Activated CD8-positive, alpha-beta T cell treated with anti-CD3 and anti-CD28 coated beads for 36 hours (primary cell): ENCODE results near the gene WDSUB1. TPM values are rescaled to one million over a fixed set of nuclear protein-coding genes. Genes with fewer than 3 reads are reported as not detected.

Experiments used
- ATAC-seq: fragments of 200-7000 bp; cut with Tn5 transposase; one replicate; pipeline ENCODE4 v1.10.0; 2021; ENCODE audit warnings: mild to moderate bottlenecking, moderate library complexity
- CTCF ChIA-PET: fragments of 350-600 bp; sonication (Branson Sonifier 250); formaldehyde crosslinking; loops from one replicate; lab custom pipeline; 2021; ENCODE audit warnings: antibody characterized with exemption; lab: Charles Lee
- POLR2A ChIA-PET: fragments of 350-600 bp; sonication (Branson Sonifier 250); formaldehyde crosslinking; loops from one replicate; lab custom pipeline; 2021; ENCODE audit warnings: antibody characterized with exemption; lab: Charles Lee
- DNase-seq: peaks from one replicate; pipeline ENCODE4 v3.0.0-alpha.2; 2020
- H3K27ac Mint-ChIP-seq: one replicate; pipeline ENCODE4 v1.8.0; 2021; ENCODE audit warnings: mild to moderate bottlenecking, mixed read lengths
- H3K27me3 Mint-ChIP-seq: one replicate; pipeline ENCODE4 v1.8.0; 2021; ENCODE audit warnings: mixed read lengths
- H3K36me3 Mint-ChIP-seq: one replicate; pipeline ENCODE4 v1.8.0; 2021; ENCODE audit warnings: low read depth, mixed read lengths
- H3K4me1 Mint-ChIP-seq: one replicate; pipeline ENCODE4 v1.8.0; 2021; ENCODE audit warnings: low read depth, mixed read lengths
- H3K4me3 Mint-ChIP-seq: one replicate; pipeline ENCODE4 v1.8.0; 2021; ENCODE audit warnings: mild to moderate bottlenecking, moderate library complexity, mixed read lengths
- H3K9me3 Mint-ChIP-seq: one replicate; pipeline ENCODE4 v1.8.0; 2021; ENCODE audit warnings: mixed read lengths
- intact Hi-C: fragments of 100-400 bp; cut with micrococcal nuclease; formaldehyde crosslinking; loops from one replicate; pipeline ENCODE4 v1.10.0; 2022
- total RNA-seq, 2 experiments: library from RNA; stranded (reverse); gene quantifications; one replicate each; pipeline ENCODE4 v1.2.3, GENCODE V29; 2021
- TF ChIP-seq, protein P1 (sequence below): fragments of 200-600 bp; IDR thresholded peaks from one replicate; pipeline ENCODE4 v1.8.0; 2022; ENCODE audit warnings: antibody characterized with exemption, mild to moderate bottlenecking

Gene WDSUB1
- total RNA-seq, 2 experiments from 2014 or later = 6.8 to 8.6 TPM

DNA sequence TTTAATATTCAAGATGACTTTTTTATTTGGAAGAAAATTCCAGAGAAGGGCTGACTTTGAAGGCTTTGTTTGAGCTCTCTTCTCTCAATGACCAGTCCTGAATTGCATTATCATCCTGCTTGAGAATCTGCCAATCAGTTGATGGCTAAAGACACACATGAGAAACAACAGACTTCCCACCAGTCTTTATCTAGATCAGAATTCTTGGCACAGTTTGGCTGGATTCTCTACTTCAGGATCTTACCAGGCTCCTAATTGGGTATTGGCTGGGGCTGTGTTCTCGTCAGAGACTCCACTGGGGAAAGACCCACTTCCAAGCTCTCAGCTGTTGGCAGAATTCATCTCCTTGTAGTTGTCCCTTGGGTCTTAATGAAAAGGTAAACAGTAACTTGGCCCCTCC lies 86.0 kb downstream of the WDSUB1 start:
- intact Hi-C loops = no loop called here
- Mint-ChIP-seq H3K9me3 (no peaks in the 10 kb centered on the region), H3K36me3 (no peaks in the 10 kb centered on the region), H3K4me3 (no peak overlapping the region), H3K27me3 (no peaks in the 10 kb centered on the region), H3K4me1 (peaks cover 15% of the 10 kb centered on the region), H3K27ac (no peak overlapping the region)
- CTCF ChIA-PET = interaction anchor here (1.3 kb wide), 1 partner anchor 14 kb away, joined by 4 read pairs; no protein-coding TSS in a partner anchor
- TF ChIP-seq, protein P1, sequence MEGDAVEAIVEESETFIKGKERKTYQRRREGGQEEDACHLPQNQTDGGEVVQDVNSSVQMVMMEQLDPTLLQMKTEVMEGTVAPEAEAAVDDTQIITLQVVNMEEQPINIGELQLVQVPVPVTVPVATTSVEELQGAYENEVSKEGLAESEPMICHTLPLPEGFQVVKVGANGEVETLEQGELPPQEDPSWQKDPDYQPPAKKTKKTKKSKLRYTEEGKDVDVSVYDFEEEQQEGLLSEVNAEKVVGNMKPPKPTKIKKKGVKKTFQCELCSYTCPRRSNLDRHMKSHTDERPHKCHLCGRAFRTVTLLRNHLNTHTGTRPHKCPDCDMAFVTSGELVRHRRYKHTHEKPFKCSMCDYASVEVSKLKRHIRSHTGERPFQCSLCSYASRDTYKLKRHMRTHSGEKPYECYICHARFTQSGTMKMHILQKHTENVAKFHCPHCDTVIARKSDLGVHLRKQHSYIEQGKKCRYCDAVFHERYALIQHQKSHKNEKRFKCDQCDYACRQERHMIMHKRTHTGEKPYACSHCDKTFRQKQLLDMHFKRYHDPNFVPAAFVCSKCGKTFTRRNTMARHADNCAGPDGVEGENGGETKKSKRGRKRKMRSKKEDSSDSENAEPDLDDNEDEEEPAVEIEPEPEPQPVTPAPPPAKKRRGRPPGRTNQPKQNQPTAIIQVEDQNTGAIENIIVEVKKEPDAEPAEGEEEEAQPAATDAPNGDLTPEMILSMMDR = no peak
- ATAC-seq = no peak
- POLR2A ChIA-PET = no interaction called here
- DNase-seq = no peak

- ATAC-seq (no peak), DNase-seq (no peak)
- Mint-ChIP-seq H3K4me1 (peaks cover 15% of the 10 kb centered on the region), H3K9me3 (no peaks in the 10 kb centered on the region), H3K4me3 (no peak overlapping the region), H3K27me3 (no peaks in the 10 kb centered on the region), H3K27ac (no peak overlapping the region), H3K36me3 (no peaks in the 10 kb centered on the region)
- ChIA-PET CTCF (interaction anchor here (1.3 kb wide), 1 partner anchor 14 kb away, joined by 4 read pairs; no protein-coding TSS in a partner anchor), POLR2A (no interaction called here)
- TF ChIP-seq, protein P1 = no peak
- intact Hi-C loops = no loop called here
Measured at GRCh38 chr2:159199761-159200465, 86.6 kb downstream of the WDSUB1 start.

GRCh38 chr2:159199236-159199635 lies 87.3 kb downstream of the WDSUB1 start:
- DNase-seq (no peak), ATAC-seq (no peak)
- Mint-ChIP-seq H3K27me3 (no peaks in the 10 kb centered on the region), H3K4me1 (peaks cover 15% of the 10 kb centered on the region), H3K9me3 (no peaks in the 10 kb centered on the region), H3K4me3 (no peak overlapping the region), H3K36me3 (no peaks in the 10 kb centered on the region), H3K27ac (no peak overlapping the region)
- ChIA-PET POLR2A (no interaction called here), CTCF (no interaction called here)
- intact Hi-C loops = no loop called here
- TF ChIP-seq, protein P1 = no peak

DNA sequence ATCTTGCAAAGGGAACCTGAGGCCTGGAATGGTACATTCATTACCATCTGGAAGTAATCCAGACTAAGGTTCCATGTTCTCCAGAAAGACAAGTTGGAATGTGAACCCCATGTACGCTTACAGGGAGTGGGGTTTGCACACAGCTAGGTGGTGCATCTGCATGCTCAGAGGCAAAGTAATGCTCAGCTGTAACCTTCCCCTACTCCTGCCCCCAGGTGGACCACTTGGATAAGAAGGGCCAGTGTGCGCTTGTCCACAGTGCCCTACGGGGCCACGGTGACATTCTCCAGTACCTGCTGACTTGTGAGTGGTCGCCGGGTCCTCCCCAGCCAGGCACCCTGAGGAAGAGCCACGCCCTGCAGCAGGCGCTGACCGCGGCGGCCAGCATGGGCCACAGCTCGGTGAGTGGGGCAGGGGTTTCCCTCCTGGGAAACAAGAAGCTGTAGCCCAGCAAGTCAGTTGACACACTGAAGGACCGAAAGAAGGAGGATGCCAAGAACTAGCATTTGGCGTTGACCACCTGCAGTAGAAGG lies 90.0 kb downstream of the WDSUB1 start:
- Mint-ChIP-seq H3K9me3 (no peaks in the 10 kb centered on the region), H3K36me3 (no peaks in the 10 kb centered on the region), H3K4me1 (peaks cover 10% of the 10 kb centered on the region), H3K27me3 (no peaks in the 10 kb centered on the region), H3K27ac (no peak overlapping the region), H3K4me3 (no peak overlapping the region)
- ChIA-PET POLR2A (interaction anchor here (0.8 kb wide), 1 partner anchor 10 kb away, joined by 3 read pairs; no protein-coding TSS in a partner anchor), CTCF (no interaction called here)
- no peak for ATAC-seq
- intact Hi-C loops = no loop called here
- TF ChIP-seq, protein P1 = no peak
- DNase-seq = no peak

GRCh38 chr2:159195697-159196096 lies 90.8 kb downstream of the WDSUB1 start:
- Mint-ChIP-seq H3K36me3 (no peaks in the 10 kb centered on the region), H3K4me3 (no peak overlapping the region), H3K27me3 (no peaks in the 10 kb centered on the region), H3K4me1 (peaks cover 2% of the 10 kb centered on the region), H3K9me3 (no peaks in the 10 kb centered on the region), H3K27ac (no peak overlapping the region)
- ChIA-PET POLR2A (no interaction called here), CTCF (interaction anchor here (0.7 kb wide), 1 partner anchor 77 kb away, joined by 3 read pairs; no protein-coding TSS in a partner anchor)
- ATAC-seq = no peak
- TF ChIP-seq, protein P1 = no peak
- no peak for DNase-seq
- intact Hi-C loops = no loop called here
